Astrocyte of the cerebellum (primary cell): Measurements from ENCODE around the gene INTS11.

Experiments
- DNase-seq: peaks from one replicate; pipeline ENCODE4 v3.0.0-alpha.2; 2011; ENCODE audit warnings: low read depth
- H3K4me3 ChIP-seq: 2 replicates; pipeline ENCODE4 v1.5.1; 2011; ENCODE audit warnings: mild to moderate bottlenecking, low read depth, low read length, moderate library complexity
- CTCF ChIP-seq: IDR thresholded peaks from 2 replicates; pipeline ENCODE4 v1.5.1; 2012; ENCODE audit warnings: low read length, low read depth, moderate library complexity, mild to moderate bottlenecking; ENCODE audit errors: missing control alignments
- in situ Hi-C: cut with HindIII; loops from 2 replicates; pipeline ENCODE4 v1.10.0; 2017; ENCODE audit warnings: low sequenced_read_pairs

The INTS11 gene

GRCh38 chr1:1361233-1361981, 36.9 kb upstream of the INTS11 start:
- in situ Hi-C loops: no loop called here
- H3K4me3 ChIP-seq: no peak overlapping the region
- TF ChIP-seq CTCF: no peak
- DNase-seq: no peak

DNA sequence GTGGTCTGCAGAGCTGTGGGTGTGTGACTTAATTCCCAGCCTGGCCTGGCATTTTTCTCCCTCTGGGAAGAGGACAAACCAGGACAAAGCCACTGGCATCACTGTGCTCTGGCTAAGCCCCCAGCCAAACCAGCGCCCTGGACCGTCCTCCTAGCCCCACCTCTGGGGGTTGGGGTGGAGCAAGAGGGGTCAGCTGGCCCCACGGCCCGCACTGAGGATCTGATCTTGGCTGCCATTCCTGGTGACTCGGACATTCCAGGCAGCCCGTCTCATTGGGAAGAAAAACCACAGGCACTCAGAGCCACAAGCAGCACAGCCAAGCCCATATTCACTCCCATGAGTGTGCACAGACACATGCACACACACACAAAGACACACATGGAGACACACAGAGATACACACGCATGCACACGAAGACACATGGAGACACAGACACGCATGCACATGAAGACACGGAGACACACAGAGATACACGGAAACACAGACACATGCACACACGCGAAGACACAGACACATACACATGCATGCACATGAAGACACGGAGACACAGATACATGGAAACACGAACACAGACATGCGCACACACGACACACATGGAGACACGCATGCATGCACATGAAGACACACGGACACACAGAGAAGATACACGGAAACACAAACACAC, 36.2 kb upstream of the INTS11 start:
- TF ChIP-seq CTCF: no peak
- DNase-seq: peak; percentile 81
- no peak overlapping the region for H3K4me3 ChIP-seq
- in situ Hi-C loops: no loop called here

DNA sequence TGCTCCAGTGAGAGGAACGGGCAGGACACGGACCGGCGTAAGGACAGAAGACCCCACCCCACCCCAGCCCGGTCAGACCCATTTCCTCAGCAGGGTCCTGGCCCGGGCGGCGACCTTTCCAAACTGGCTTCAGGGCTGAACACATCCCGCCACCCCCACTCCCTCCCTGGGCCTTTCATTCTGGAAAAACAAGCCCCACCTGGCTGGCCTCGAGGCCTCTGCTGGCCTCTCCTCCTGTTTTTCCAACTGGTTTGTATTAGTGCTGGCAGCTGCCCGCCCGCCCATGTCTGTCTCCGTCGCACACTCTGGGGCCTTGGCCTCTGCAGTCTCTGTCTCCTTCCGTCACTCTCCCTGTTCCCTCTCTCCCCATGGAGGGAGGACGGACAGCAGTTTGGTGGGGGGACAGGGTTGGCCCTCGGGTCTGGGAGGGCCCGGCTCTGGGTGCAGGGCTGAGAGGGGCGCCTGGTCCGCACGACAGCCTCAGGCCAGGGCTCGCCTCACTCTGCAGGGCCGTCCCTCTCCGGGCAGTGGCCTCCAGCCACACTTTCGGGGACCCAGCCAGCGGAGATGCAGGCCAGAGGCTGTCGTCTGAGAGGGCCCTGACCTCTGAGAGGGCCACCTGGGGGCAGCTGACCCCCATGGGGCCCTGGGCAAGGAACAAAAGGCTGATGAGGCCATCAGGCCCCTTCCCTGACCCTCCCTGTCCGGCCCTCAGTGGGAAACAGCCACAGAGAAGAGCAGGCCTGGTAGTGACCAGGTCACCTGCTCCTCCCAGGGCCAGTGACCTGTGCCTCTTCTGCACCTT, 35.4 kb upstream of the INTS11 start:
- in situ Hi-C loops: no loop called here
- no peak for TF ChIP-seq CTCF
- DNase-seq: peak; percentile 61
- peak overlapping the region; percentile 15 for H3K4me3 ChIP-seq

GRCh38 chr1:1359308-1359663, 34.8 kb upstream of the INTS11 start:
- in situ Hi-C loops: no loop called here
- H3K4me3 ChIP-seq: peak overlapping the region; percentile 87
- peak; percentile 80 for DNase-seq
- TF ChIP-seq CTCF: no peak

GRCh38 chr1:1358433-1359271, 34.2 kb upstream of the INTS11 start, which contains the start of gene MXRA8:
MXRA8 (minus strand) TSS chr1:1358555; CDS start chr1:1358504, 51 bp downstream.
- in situ Hi-C loops: no loop called here
- peak within 1 kb of the TSS; percentile 87 for H3K4me3 ChIP-seq
- DNase-seq: no peak
- no peak for TF ChIP-seq CTCF
